PFSK-1 (cell line): ENCODE data around the gene GPC3.

Experiments
- FOXP2 ChIP-seq: optimal IDR thresholded peaks from 2 replicates; pipeline ENCODE3; 2011; ENCODE audit warnings: borderline replicate concordance, control low read depth, inconsistent platforms; ENCODE audit not compliant: insufficient read depth; ENCODE audit errors: extremely low read length, extremely low read depth
- POLR2AphosphoS5 ChIP-seq: IDR thresholded peaks from 2 replicates; pipeline ENCODE4 v1.6.1; 2012; ENCODE audit warnings: low read depth, mild to moderate bottlenecking, control low read depth, low read length, moderate library complexity
- SIN3A ChIP-seq: IDR thresholded peaks from 2 replicates; pipeline ENCODE4 v1.6.1; 2012; ENCODE audit warnings: mild to moderate bottlenecking, low read length, moderate library complexity, borderline replicate concordance; ENCODE audit not compliant: insufficient read depth
- TAF1 ChIP-seq: IDR thresholded peaks from 2 replicates; pipeline ENCODE4 v1.6.1; 2012; ENCODE audit warnings: low read length, control low read depth, borderline replicate concordance; ENCODE audit not compliant: insufficient read depth
- TF ChIP-seq, protein P1 (sequence below), 2 experiments: IDR thresholded peaks; 2 replicates each; pipeline versions ENCODE4 v1.6.1 to v1.8.0; 2011 to 2012; ENCODE audit warnings: low read depth in 2 of 2, low read length in 2 of 2, control low read depth in 1 of 2, inconsistent platforms in 1 of 2, mild to moderate bottlenecking in 1 of 2, moderate library complexity in 1 of 2; ENCODE audit not compliant: insufficient read depth in 1 of 2

DNA sequence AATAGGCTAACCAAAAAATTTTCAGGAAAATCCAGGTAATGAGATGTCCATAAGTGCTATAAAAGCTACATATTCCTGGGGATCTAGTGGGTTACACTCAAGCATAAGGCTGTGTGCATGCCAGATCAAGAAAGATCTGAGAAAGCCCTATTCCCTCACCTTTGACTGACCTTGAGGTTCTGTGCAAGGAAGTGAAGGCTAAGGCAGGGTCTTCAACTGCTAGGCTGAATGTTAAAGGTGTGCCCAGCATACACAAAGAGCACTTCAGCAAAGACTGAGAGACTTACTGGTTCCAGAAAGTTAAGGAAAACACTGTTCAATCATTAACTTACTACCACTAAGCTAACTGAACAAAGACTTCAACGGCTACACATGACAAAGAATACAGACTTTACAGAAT is 269.7 kb downstream of the GPC3 start:
- no peak for TF ChIP-seq TAF1
- TF ChIP-seq, protein P1, sequence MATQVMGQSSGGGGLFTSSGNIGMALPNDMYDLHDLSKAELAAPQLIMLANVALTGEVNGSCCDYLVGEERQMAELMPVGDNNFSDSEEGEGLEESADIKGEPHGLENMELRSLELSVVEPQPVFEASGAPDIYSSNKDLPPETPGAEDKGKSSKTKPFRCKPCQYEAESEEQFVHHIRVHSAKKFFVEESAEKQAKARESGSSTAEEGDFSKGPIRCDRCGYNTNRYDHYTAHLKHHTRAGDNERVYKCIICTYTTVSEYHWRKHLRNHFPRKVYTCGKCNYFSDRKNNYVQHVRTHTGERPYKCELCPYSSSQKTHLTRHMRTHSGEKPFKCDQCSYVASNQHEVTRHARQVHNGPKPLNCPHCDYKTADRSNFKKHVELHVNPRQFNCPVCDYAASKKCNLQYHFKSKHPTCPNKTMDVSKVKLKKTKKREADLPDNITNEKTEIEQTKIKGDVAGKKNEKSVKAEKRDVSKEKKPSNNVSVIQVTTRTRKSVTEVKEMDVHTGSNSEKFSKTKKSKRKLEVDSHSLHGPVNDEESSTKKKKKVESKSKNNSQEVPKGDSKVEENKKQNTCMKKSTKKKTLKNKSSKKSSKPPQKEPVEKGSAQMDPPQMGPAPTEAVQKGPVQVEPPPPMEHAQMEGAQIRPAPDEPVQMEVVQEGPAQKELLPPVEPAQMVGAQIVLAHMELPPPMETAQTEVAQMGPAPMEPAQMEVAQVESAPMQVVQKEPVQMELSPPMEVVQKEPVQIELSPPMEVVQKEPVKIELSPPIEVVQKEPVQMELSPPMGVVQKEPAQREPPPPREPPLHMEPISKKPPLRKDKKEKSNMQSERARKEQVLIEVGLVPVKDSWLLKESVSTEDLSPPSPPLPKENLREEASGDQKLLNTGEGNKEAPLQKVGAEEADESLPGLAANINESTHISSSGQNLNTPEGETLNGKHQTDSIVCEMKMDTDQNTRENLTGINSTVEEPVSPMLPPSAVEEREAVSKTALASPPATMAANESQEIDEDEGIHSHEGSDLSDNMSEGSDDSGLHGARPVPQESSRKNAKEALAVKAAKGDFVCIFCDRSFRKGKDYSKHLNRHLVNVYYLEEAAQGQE (IDR thresholded peaks at IDR 0.05; ENCODE audit: insufficient read depth in 1 of 2, low read depth in 2 of 2, low read length in 2 of 2) = no peak
- no peak for TF ChIP-seq SIN3A
- no peak for TF ChIP-seq POLR2AphosphoS5
- TF ChIP-seq FOXP2 = no peak
